ENCODE results near the gene PNPO.

Gene PNPO

DNA sequence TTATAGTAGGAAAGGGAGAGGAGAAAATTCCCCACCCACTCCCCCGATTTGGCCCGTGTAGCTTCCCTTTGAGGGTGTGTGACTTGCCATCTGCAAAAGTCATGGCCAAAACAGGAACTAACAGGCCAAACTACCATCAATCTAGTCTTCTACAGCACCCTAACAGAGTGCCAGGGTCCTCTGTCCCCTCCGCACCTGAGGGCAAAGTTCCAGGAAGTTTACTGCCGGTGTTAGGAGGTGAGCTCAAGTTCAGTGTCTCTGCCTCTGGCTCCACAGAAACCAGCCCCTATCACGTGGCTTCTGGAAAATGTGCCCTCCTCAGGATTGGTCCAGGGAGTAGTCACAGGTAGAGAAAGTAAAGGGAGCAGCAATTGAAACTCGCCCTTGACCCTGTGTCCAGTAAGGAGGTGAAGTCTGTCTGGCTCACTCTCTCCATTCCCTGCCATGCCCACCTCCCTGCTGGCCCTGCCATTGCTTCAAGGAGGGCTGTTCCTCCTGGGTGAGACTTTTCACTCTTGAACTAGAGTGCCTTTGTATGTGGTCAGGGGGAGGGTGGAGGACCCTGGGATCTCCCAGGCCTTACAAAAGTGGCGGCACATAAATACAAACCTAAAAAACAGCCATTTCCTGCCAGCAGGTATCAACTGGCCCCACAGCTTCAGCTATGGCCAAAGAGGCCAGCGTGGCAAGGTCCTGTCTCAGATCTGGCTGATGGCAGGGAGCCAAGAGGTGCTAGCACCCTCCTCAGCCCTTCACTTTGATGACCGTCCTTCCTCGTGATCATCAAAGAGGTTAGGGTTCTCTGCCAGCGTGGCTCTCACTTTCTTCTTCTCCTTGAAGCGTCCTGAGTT lies 11.0 kb downstream of the PNPO start:
- Histone ChIP-seq H3K4me1 (ENCODE audit: control insufficient read depth in 1 of 2, insufficient read depth in 2 of 2, low read length in 2 of 2) (peaks cover 6 to 9% of the 10 kb centered on the region in 2 donors), H3K36me3 (ENCODE audit: control insufficient read depth in 1 of 2, insufficient read depth in 2 of 2, low read length in 2 of 2) (peaks cover 0 to 9% of the 10 kb centered on the region in 2 donors), H3K27ac (ENCODE audit: low read length) (peak overlapping the region; percentile 52), H3K4me3 (ENCODE audit: low read depth in 1 of 2, low read length in 2 of 2) (no peak overlapping the region), H3K9me3 (ENCODE audit: control insufficient read depth in 1 of 2, low read length in 2 of 2) (no peaks in the 10 kb centered on the region), H3K27me3 (ENCODE audit: low read depth, low read length) (no peaks in the 10 kb centered on the region)

DNA sequence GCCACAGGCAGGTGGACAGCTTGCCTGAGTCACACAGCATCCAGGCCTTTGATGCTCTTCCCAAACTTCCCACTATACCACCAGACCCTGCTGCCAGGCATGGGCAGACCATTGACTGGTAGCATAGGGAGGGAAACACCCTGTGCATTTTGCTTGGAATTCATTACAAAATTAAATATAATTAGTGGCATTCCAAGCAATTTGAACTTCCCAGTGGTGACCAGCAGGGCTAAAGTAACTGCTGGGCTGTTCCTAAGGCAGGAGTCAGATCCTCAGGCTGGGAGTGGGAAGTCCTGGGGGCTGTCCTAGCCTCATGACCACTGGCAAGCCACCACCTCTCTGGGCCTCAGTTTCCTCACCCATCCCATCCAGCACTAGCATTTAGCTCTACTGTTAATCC lies 12.5 kb downstream of the PNPO start:
- no peaks in the 10 kb centered on the region for H3K27me3 ChIP-seq (ENCODE audit: low read depth, low read length)
- H3K36me3 ChIP-seq (ENCODE audit: control insufficient read depth in 1 of 2, insufficient read depth in 2 of 2, low read length in 2 of 2): peaks cover 0 to 9% of the 10 kb centered on the region in 2 donors
- peak overlapping the region; percentile 96 for H3K27ac ChIP-seq (ENCODE audit: low read length)
- H3K9me3 ChIP-seq (ENCODE audit: control insufficient read depth in 1 of 2, low read length in 2 of 2): no peaks in the 10 kb centered on the region
- H3K4me1 ChIP-seq (ENCODE audit: control insufficient read depth in 1 of 2, insufficient read depth in 2 of 2, low read length in 2 of 2): peaks cover 4 to 6% of the 10 kb centered on the region in 2 donors
- peak overlapping the region in 1 of 2 donors; percentile 66 for H3K4me3 ChIP-seq (ENCODE audit: low read depth in 1 of 2, low read length in 2 of 2)

DNA sequence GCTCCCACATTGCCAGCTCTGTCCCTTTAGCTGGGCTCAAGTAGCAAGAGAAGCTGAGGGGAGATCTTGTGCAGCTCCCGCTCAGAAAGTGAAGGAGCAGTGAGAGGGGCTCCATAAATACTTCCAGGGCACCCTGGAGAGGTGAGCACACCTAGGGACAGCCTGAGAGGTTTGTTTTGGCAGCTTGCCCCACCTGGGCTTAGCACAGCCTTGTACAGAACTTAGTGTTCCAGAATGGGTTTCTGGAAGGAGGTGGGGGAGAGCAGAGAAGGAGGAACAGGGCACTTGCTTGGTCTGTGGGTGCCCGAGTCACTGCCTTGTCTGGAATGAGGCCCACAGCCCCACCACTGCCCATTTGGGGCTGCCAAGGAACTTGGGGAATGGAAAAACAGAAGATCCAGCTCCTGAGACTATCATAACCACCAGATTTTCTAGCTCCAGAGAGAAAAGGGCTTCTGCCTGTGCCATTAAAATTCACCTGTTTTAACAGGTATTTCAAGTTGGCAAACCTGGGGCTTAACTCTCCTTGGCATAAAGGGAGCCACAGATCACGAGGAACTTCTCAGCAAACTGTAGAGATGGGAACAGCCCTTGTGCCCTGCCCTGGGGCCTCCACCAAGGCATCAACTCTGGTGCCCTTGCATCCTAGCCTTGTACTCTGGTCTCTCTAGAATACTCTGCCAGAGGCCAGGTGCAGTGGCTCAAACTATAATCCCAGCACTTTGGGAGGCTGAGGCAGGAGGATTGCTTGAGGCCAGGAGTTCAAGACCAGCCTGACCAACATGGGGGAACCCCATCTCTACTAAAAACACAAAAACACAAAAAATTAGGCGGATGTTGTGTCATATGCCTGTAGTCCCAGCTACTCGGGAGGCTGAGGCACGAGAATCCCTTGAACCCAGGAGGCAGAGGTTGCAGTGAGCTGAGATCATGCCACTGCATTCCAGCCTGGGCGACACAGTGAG lies 14.4 kb downstream of the PNPO start:
- H3K9me3 ChIP-seq (ENCODE audit: control insufficient read depth in 1 of 2, low read length in 2 of 2): no peaks in the 10 kb centered on the region
- no peaks in the 10 kb centered on the region for H3K4me1 ChIP-seq (ENCODE audit: control insufficient read depth in 1 of 2, insufficient read depth in 2 of 2, low read length in 2 of 2)
- H3K27ac ChIP-seq (ENCODE audit: low read length): peak overlapping the region; percentile 96
- H3K4me3 ChIP-seq (ENCODE audit: low read depth in 1 of 2, low read length in 2 of 2): peak overlapping the region in 1 of 2 donors; percentile 64
- H3K27me3 ChIP-seq (ENCODE audit: low read depth, low read length): no peaks in the 10 kb centered on the region
- H3K36me3 ChIP-seq (ENCODE audit: control insufficient read depth in 1 of 2, insufficient read depth in 2 of 2, low read length in 2 of 2): peaks cover 0 to 5% of the 10 kb centered on the region in 2 donors

DNA sequence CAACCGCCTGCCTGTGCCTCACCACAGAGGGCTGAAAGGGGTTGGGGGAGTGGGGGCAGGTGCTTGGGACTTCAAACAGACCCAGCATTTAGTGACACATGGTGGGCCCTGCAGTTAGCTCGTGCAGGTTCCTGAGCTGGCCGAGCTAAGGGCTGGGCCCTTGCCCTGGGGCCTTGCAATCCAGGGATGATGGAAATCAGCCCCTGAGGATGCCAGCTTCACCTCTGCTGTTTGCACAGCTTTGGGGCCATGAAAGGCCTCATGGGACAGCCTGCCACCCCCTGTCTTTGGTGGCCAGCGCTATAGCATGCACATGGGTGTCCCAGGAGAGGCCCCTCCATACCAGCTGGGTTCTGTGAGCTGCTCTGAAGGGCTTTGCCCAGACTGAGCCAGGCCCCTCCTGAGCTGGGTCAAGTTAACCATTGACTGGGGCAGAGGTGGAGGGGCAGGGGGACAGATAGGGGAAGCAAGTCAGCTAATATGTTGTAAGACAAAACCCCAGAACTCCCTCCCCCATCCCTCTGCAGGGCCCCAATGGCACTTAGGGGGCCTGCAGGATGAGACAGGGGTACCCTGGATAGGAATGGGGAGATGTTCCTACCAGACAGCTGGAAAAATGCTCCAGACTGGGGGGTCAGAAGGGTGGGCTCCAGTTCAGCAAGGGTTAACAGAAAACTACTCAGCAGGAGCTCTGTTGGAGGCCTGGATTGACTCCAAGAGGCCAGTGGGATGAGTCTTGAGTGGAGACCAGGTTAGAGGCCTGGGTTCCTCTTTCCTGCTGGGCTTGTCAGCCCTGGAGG lies 15.6 kb downstream of the PNPO start:
- H3K4me3 ChIP-seq (ENCODE audit: low read depth in 1 of 2, low read length in 2 of 2): peak overlapping the region in 1 of 2 donors; percentile 64
- H3K4me1 ChIP-seq (ENCODE audit: control insufficient read depth in 1 of 2, insufficient read depth in 2 of 2, low read length in 2 of 2): no peaks in the 10 kb centered on the region
- no peaks in the 10 kb centered on the region for H3K9me3 ChIP-seq (ENCODE audit: control insufficient read depth in 1 of 2, low read length in 2 of 2)
- H3K27ac ChIP-seq (ENCODE audit: low read length): peak overlapping the region; percentile 96
- H3K27me3 ChIP-seq (ENCODE audit: low read depth, low read length): no peaks in the 10 kb centered on the region
- H3K36me3 ChIP-seq (ENCODE audit: control insufficient read depth in 1 of 2, insufficient read depth in 2 of 2, low read length in 2 of 2): peaks cover 0 to under 1% of the 10 kb centered on the region in 2 donors

DNA sequence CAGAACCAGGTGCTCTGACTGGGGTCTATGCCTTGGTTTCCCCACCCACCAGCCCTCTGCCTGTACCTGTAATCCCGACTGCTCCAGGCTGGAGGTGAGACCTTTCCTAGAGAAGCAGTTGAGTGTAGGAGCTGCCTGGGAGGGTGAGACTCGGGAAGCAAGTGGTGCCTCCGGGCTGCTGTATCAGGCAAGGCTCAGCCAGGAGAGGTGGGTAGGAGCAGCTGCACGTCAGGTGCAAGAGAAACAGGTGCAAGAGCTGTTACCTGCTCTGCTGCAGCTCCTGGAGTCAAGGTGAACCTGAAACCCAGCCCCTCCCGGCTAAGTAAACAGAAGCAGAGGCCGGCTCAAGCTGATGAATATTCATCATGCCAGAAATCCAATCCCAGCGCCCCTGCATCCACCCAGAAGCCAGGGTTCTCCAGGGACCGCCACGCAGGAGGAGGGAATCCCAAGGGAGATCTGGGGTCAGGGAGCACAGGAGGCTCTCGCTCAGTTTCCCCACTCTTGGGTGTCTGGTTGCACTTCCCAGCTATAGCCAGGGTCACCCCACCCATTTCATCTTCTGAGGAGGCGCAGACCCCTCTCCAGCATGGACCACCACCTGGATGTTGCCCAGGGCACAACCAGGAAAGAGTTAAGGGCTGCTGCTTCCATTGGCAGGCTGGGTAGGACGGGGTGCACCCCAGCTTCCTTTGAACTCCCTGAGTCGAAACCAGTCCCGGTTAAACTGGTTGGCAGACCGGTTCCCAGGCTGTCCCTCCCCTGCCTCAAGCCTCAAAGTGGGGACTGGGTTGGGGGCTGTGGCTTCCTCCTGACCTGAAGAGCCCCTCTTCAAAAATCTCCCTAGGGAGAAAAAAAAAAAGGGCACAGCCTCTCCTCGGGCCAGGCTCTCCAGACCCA lies 16.5 kb downstream of the PNPO start, which contains the start of gene PRR15L:
Gene PRR15L, minus strand, starts transcription at position 293 of the 900 bp plus-strand sequence. CDS start 4,649 bp downstream, outside the sequence.
- H3K4me3 ChIP-seq (ENCODE audit: low read depth in 1 of 2, low read length in 2 of 2): peak within 1 kb of the TSS in 1 of 2 donors; percentile 64
- H3K27ac ChIP-seq (ENCODE audit: low read length): peak within 1 kb of the TSS; percentile 96
- no peaks in the 10 kb centered on the region for H3K27me3 ChIP-seq (ENCODE audit: low read depth, low read length)

DNA sequence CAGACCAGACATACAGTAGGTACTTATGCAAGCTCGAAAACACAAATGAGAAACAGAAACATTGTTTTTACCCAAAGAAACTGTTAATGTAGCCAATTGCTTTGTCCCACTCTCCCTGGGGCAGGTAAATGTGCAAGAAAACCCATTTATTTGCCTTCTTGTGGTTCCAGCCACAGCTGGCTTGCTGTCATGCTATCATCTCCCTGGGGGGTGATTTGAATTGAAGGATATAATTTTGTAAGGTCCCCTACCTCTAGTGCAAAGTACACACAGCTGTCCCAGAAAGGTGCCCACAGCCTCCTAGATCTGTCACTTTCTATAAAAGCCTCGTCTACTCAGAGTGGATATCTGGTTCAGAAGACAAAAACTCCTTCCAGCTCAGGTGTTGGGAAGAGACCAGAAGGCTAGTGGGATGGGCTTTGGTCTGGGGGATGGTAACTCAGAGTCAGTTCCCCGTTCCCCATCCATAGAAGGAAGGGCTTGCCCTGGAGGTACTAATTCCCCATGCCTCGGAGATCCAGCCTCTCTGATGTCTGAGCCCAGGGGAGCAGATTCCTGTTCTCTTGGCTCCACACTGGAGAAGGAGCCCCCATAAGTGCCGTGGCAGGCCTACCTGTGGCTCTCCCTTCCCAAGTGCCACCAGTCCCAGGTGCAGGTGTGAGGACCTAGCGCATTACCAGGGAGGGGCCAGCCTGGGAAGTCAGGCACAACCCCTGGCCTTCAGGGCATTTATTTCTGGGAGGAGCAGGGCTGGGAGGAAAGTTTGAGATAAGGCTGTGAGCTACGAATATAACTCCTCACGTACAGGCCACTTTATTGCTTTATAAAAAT lies 18.7 kb downstream of the PNPO start:
- no peaks in the 10 kb centered on the region for H3K27me3 ChIP-seq (ENCODE audit: low read depth, low read length)
- H3K27ac ChIP-seq (ENCODE audit: low read length): peak overlapping the region; percentile 96
- peak overlapping the region in 1 of 2 donors; percentile 37 for H3K4me3 ChIP-seq (ENCODE audit: low read depth in 1 of 2, low read length in 2 of 2)
- no peaks in the 10 kb centered on the region for H3K9me3 ChIP-seq (ENCODE audit: control insufficient read depth in 1 of 2, low read length in 2 of 2)
- H3K36me3 ChIP-seq (ENCODE audit: control insufficient read depth in 1 of 2, insufficient read depth in 2 of 2, low read length in 2 of 2): no peaks in the 10 kb centered on the region
- peaks cover 0 to under 1% of the 10 kb centered on the region in 2 donors for H3K4me1 ChIP-seq (ENCODE audit: control insufficient read depth in 1 of 2, insufficient read depth in 2 of 2, low read length in 2 of 2)

More for the DNA sequence above, 16.5 kb downstream of the PNPO start, which contains the start of gene PRR15L:
- no peaks in the 10 kb centered on the region for H3K4me1 ChIP-seq (ENCODE audit: control insufficient read depth in 1 of 2, insufficient read depth in 2 of 2, low read length in 2 of 2)
- no peaks in the 10 kb centered on the region for H3K36me3 ChIP-seq (ENCODE audit: control insufficient read depth in 1 of 2, insufficient read depth in 2 of 2, low read length in 2 of 2)
- no peaks in the 10 kb centered on the region for H3K9me3 ChIP-seq (ENCODE audit: control insufficient read depth in 1 of 2, low read length in 2 of 2)

DNA sequence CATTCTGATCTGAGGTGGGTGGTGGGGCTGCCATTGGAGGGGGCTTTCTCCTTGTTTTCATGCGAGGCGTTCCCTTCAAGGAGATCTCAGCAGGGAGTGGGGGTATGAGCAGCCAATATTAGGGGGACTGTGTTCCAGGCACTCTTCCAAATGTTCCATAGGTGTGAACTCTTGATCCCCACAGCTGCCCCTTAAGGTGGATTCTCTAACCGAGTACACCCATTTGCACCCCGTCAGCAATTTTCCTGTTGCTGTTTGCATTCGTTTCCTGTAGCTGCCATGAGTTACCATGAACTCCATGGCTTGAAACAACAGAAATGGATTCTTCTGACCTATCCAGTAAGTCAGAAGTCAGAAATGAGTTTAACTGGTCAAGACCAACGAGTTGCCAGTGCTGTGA lies 20.0 kb downstream of the PNPO start:
- Histone ChIP-seq H3K27me3 (ENCODE audit: low read depth, low read length) (no peaks in the 10 kb centered on the region), H3K4me1 (ENCODE audit: control insufficient read depth in 1 of 2, insufficient read depth in 2 of 2, low read length in 2 of 2) (peaks cover 0 to 6% of the 10 kb centered on the region in 2 donors), H3K9me3 (ENCODE audit: control insufficient read depth in 1 of 2, low read length in 2 of 2) (no peaks in the 10 kb centered on the region), H3K27ac (ENCODE audit: low read length) (no peak overlapping the region), H3K4me3 (ENCODE audit: low read depth in 1 of 2, low read length in 2 of 2) (no peak overlapping the region), H3K36me3 (ENCODE audit: control insufficient read depth in 1 of 2, insufficient read depth in 2 of 2, low read length in 2 of 2) (no peaks in the 10 kb centered on the region)

DNA sequence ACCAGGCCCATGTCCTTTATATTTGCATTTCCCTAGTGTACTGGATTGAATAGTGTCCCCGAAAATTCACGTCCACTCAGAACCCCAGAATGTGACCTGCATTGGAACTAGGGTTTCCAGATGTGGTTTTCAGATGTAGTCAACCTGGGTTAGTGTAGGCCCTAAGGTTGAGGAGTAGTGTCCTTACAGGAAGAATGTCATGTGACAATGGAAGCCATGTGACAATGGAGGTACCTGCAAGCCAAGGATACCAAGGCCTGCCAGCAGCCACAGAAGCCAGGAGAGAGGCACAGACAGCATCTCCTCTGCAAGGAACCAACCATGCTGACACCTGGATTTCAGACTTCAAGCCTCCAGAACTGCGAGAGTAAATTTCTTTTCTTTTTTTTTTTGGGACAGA lies 21.5 kb downstream of the PNPO start:
- no peak overlapping the region for H3K27ac ChIP-seq (ENCODE audit: low read length)
- no peaks in the 10 kb centered on the region for H3K36me3 ChIP-seq (ENCODE audit: control insufficient read depth in 1 of 2, insufficient read depth in 2 of 2, low read length in 2 of 2)
- peaks cover 0 to 12% of the 10 kb centered on the region in 2 donors for H3K4me1 ChIP-seq (ENCODE audit: control insufficient read depth in 1 of 2, insufficient read depth in 2 of 2, low read length in 2 of 2)
- no peaks in the 10 kb centered on the region for H3K27me3 ChIP-seq (ENCODE audit: low read depth, low read length)
- H3K4me3 ChIP-seq (ENCODE audit: low read depth in 1 of 2, low read length in 2 of 2): no peak overlapping the region
- no peaks in the 10 kb centered on the region for H3K9me3 ChIP-seq (ENCODE audit: control insufficient read depth in 1 of 2, low read length in 2 of 2)

DNA sequence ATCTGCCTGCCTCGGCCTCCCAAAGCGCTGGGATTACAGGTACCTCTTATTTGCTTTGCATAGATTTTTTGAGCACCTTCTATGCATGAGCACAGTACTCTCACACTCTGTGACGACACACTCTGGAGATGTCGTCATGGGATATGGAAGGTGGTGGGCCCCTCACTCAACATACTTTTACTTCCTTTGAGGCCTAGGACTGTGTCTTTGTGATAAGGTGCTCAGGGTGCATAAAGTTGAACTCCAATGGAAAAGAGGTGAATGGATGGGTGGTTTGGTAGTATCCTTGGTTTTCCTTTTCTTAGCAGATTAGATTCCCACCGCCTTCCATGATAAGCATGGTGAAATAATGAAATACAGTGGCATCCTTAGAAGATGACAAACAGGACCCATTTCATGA lies 23.5 kb downstream of the PNPO start:
- Histone ChIP-seq H3K36me3 (ENCODE audit: control insufficient read depth in 1 of 2, insufficient read depth in 2 of 2, low read length in 2 of 2) (no peaks in the 10 kb centered on the region), H3K27ac (ENCODE audit: low read length) (peak overlapping the region; percentile 61), H3K4me3 (ENCODE audit: low read depth in 1 of 2, low read length in 2 of 2) (no peak overlapping the region), H3K4me1 (ENCODE audit: control insufficient read depth in 1 of 2, insufficient read depth in 2 of 2, low read length in 2 of 2) (peaks cover 2 to 13% of the 10 kb centered on the region in 2 donors), H3K27me3 (ENCODE audit: low read depth, low read length) (no peaks in the 10 kb centered on the region), H3K9me3 (ENCODE audit: control insufficient read depth in 1 of 2, low read length in 2 of 2) (no peaks in the 10 kb centered on the region)

Data from muscle layer of duodenum (tissue), 2 donors.